WTC11 (cell line): Measurements from ENCODE around the gene ITSN1.

Experiments
- AFF4 ChIP-seq: sonication (generic); formaldehyde crosslinking; IDR thresholded peaks from 2 replicates; pipeline ENCODE4 v1.8.1; 2023; ENCODE audit warnings: mild to moderate bottlenecking, missing genetic modification reagents, borderline replicate concordance
- ARID4B ChIP-seq: sonication (generic); formaldehyde crosslinking; IDR thresholded peaks from 2 replicates; pipeline ENCODE4 v1.8.0; 2023; ENCODE audit warnings: missing genetic modification reagents, mild to moderate bottlenecking, borderline replicate concordance
- ATF6 ChIP-seq: sonication (generic); formaldehyde crosslinking; IDR thresholded peaks from 2 replicates; pipeline ENCODE4 v1.8.1; 2023; ENCODE audit warnings: mild to moderate bottlenecking, missing genetic modification reagents
- CREM ChIP-seq: sonication (generic); formaldehyde crosslinking; IDR thresholded peaks from 2 replicates; pipeline ENCODE4 v1.8.1; 2022; ENCODE audit warnings: mild to moderate bottlenecking, missing genetic modification reagents, moderate library complexity
- CTCF ChIP-seq: fragments of 200-600 bp; IDR thresholded peaks from 2 replicates; pipeline ENCODE4 v1.8.0; 2022; ENCODE audit warnings: antibody characterized with exemption
- ELF4 ChIP-seq: sonication (generic); formaldehyde crosslinking; IDR thresholded peaks from 2 replicates; pipeline ENCODE4 v1.8.1; 2022; ENCODE audit warnings: low read depth, mild to moderate bottlenecking, moderate library complexity, missing genetic modification reagents
- ERG ChIP-seq: fragments of 250-450 bp; sonication (Bioruptor Pico); IDR thresholded peaks from 2 replicates; pipeline ENCODE4 v1.8.0; 2021; ENCODE audit warnings: mild to moderate bottlenecking
- GABPB1 ChIP-seq: sonication (generic); formaldehyde crosslinking; IDR thresholded peaks from 2 replicates; pipeline ENCODE4 v1.8.1; 2023; ENCODE audit warnings: mild to moderate bottlenecking, missing genetic modification reagents
- PRDM15 ChIP-seq: sonication (generic); formaldehyde crosslinking; IDR thresholded peaks from 2 replicates; pipeline ENCODE4 v1.8.0; 2022; ENCODE audit warnings: missing genetic modification reagents
- SP1 ChIP-seq: sonication (generic); formaldehyde crosslinking; conservative IDR thresholded peaks from 2 replicates; pipeline ENCODE4 v1.8.1; 2022; ENCODE audit warnings: missing genetic modification reagents
- ZNF121 ChIP-seq: sonication (generic); formaldehyde crosslinking; IDR thresholded peaks from 2 replicates; pipeline ENCODE4 v1.8.0; 2023; ENCODE audit warnings: missing genetic modification reagents
- ZNF425 ChIP-seq: fragments of 250-450 bp; sonication (Bioruptor Pico); conservative IDR thresholded peaks from 2 replicates; pipeline ENCODE4 v1.9.0; 2021; ENCODE audit warnings: mild to moderate bottlenecking

GRCh38 chr21:33865996-33866575, 223.8 kb downstream of the ITSN1 start:
- TF ChIP-seq CTCF: no peak
- TF ChIP-seq ERG (CRISPR knock-in tag): no peak
- no peak for TF ChIP-seq PRDM15 (CRISPR knock-in tag)
- TF ChIP-seq ARID4B (CRISPR knock-in tag): no peak
- no peak for TF ChIP-seq ELF4
- no peak for TF ChIP-seq AFF4
- no peak for TF ChIP-seq ZNF425
- no peak for TF ChIP-seq ATF6
- TF ChIP-seq ZNF121 (CRISPR knock-in tag): no peak
- no peak for TF ChIP-seq CREM
- TF ChIP-seq SP1: no peak
- no peak for TF ChIP-seq GABPB1 (CRISPR knock-in tag)
